ENCODE data around the gene HMMR. TPM values are rescaled to one million over a fixed set of nuclear protein-coding genes. Genes with fewer than 3 reads are reported as not detected.

HMMR gene, protein sequence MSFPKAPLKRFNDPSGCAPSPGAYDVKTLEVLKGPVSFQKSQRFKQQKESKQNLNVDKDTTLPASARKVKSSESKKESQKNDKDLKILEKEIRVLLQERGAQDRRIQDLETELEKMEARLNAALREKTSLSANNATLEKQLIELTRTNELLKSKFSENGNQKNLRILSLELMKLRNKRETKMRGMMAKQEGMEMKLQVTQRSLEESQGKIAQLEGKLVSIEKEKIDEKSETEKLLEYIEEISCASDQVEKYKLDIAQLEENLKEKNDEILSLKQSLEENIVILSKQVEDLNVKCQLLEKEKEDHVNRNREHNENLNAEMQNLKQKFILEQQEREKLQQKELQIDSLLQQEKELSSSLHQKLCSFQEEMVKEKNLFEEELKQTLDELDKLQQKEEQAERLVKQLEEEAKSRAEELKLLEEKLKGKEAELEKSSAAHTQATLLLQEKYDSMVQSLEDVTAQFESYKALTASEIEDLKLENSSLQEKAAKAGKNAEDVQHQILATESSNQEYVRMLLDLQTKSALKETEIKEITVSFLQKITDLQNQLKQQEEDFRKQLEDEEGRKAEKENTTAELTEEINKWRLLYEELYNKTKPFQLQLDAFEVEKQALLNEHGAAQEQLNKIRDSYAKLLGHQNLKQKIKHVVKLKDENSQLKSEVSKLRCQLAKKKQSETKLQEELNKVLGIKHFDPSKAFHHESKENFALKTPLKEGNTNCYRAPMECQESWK
- total RNA-seq, result 44.8 and 60.4 TPM in 2 replicates

DNA sequence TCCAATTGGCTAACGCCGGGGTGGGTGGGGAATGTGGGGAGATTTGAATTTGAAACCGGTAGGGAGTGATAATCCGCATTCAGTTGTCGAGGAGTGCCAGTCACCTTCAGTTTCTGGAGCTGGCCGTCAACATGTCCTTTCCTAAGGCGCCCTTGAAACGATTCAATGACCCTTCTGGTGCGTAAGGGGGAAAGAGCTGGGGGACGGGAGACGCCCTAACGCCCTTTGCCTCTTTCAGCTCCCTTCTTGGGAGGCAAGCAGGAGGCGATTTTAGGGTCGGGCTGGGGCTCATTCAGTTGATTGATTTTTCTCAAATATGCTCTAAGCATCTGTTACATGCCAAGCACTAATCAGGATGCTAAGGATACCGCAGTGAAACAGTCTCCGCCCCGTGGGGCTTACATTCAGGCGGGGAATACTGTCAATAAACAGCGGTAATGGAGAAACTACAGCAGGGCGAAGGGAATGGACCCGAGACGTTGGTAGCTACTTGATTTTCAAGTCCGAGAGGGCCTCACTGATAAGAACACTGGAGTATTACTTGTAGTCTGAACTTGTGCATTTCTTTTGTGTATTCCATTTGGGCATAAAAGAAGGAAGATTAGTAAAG, at the start of gene HMMR:
TSS of gene HMMR (plus strand) at position 71 of the 610 bp plus-strand sequence. CDS start at position 132, 61 bp downstream.

DNA sequence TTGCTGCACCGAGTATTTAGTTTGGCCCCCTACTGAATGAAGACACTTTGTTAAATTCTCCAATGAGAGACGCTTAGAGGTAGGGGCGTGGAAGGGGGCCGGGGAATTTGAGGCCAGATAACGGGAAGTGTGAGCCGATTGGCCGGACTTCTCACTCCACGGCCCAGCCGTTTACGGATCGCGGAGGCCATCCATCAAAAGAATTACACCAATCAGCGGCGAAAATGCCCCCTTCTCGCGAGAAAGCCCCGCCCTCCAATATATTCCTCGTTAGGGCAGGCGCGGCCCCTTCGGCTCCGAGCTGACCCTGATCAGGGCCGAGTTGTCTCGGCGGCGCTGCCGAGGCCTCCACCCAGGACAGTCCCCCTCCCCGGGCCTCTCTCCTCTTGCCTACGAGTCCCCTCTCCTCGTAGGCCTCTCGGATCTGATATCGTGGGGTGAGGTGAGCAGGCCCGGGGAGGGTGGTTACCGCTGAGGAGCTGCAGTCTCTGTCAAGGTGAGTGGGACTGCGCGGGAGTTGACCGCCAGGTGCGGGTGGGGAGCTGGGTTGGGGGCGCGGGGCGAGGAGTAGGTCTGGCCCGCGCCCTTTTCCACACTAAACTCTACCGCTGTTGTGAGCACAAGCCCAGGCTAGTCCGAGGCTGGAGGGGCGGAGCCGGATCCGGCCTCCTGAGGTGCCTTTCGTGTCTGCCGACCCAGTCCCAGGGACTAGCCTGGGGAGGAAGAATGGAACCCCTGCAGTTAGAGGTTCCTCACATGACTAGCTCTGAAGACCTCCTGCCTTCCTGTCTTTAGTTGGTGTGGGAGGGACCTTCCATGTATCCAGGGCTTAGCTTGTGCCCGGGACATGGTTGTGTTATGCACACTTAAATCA, 22.9 kb upstream of the HMMR start, which contains the start of gene CCNG1:
TSS of gene CCNG1 (plus strand) at position 287 of the 874 bp plus-strand sequence. CDS start 1,662 bp downstream, outside the sequence.

DNA sequence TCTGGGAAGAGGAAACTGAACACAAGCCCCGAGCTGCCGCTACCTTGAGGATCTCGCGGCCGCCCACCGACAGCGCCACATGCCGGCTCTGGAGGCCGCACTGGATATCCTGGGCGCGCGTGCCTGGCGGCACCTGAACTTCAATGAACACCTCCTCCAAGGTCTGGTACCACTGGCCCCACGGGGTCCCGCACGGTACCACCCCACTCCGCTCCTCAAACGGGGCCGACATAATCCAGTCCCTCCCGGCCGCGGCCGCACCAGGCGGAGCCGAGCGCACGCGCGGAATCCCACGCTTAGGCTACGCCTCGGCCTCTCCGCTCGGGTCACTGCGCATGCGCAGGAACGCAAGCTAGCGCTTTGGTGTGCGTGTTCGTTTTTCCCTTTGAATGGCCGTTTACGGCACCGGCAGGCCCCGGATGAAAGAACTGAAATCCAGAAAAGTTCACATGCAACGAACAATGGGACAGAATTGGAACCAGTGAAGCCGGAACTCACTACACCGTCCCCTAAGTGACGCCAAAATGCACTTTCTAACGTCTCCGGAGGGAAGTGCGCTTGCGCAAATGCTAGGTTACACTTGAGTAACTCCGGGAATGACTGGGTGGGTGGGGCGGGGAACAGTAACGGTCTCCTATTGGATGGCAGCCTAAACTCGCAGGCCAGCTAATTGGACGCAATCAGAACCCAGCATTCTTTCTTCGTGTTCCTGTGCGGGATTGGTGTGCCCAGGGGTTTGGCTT, 442 bp upstream of the HMMR start, which contains the start of gene NUDCD2:
TSS of gene NUDCD2 (minus strand) at position 284 of the 743 bp plus-strand sequence. CDS start at position 232, 52 bp downstream.

DNA sequence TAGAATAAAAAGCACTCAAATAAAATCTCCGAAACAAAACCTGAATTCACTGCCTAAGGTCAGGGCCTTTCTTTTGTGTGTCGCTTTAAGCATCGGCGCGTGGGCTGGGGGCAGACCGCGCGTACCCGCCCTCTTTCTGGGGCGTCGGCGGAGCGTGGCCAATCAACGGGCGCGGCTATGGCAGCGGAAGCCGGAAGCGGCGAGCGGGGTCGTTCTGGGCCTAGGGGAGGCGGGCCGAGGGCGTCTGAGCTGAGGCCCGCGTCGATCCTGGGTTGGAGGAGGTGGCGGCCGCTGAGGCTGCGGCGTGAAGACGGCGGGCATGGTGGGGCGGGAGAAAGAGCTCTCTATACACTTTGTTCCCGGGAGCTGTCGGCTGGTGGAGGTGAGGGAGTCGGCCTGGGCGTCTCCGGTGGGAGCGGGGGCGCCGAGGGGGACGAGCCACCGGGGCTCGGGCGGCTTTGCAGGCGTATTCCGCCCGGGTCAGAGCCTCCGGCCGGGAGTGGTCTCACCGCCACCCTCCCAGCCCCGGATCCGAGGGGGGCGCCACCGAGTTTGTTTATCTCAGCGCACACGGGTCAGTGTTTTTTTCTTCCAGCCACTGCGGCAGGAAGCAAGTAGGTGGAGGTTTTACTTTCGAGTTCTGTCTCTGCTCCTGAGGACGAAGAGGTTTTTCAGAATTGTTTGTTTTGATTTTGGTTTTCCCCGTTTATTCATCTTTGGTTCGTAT, 45.1 kb downstream of the HMMR start, which contains the start of gene MAT2B:
TSS of gene MAT2B (plus strand) at position 252 of the 727 bp plus-strand sequence. CDS start at position 320, 68 bp downstream.

Small RNA genes lying within 50 kb of the gene (small RNA-seq; reads per million reads assigned to genes)
- gene AC008723.1, result not detected

Other genes with a start within 250 kb of the HMMR start
- 295 and 321 TPM in 2 replicates for gene CCNG1, start 23.0 kb upstream of the HMMR start, total RNA-seq
- 6.6 and 7.6 TPM in 2 replicates for gene NUDCD2, start 530 bp upstream of the HMMR start, total RNA-seq
- gene MAT2B, start 45.0 kb downstream of the HMMR start, total RNA-seq, result 37.5 and 46.9 TPM in 2 replicates